Measurements from ENCODE around the gene ATIC.

DNA sequence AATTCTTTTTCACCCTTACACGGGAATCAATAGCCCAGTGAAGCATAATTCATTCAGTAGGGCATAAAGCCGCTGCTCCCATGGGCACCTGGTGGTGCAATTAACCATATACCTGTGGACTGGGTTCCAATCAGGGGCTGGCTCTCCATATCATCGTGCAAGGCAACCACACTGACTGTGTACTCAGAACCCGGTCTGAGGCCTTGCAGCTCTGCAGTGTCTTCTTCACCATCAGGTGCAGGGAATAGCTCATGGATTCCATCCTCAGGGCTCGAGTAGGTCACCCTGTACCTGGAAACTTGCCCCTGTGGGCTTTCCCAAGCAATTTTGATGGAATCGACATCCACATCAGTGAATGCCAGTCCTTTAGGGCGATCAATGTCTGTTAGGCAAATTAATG lies 68.8 kb downstream of the ATIC start:
- TF ChIP-seq, protein P1, sequence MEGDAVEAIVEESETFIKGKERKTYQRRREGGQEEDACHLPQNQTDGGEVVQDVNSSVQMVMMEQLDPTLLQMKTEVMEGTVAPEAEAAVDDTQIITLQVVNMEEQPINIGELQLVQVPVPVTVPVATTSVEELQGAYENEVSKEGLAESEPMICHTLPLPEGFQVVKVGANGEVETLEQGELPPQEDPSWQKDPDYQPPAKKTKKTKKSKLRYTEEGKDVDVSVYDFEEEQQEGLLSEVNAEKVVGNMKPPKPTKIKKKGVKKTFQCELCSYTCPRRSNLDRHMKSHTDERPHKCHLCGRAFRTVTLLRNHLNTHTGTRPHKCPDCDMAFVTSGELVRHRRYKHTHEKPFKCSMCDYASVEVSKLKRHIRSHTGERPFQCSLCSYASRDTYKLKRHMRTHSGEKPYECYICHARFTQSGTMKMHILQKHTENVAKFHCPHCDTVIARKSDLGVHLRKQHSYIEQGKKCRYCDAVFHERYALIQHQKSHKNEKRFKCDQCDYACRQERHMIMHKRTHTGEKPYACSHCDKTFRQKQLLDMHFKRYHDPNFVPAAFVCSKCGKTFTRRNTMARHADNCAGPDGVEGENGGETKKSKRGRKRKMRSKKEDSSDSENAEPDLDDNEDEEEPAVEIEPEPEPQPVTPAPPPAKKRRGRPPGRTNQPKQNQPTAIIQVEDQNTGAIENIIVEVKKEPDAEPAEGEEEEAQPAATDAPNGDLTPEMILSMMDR (IDR thresholded peaks at IDR 0.05) = no peak
- TF ChIP-seq POLR2A (IDR thresholded peaks at IDR 0.05) = no peak
